Astrocyte of the spinal cord (primary cell): ENCODE data around the gene BTBD9.
"Not testable (repeated sequence)": the region's sequence is repeated elsewhere in the genome, so short reads cannot be mapped to it uniquely, and the experiment has no call there.

Experiments used
- DNase-seq: peaks from one replicate; pipeline ENCODE4 v3.0.0; 2011; ENCODE audit warnings: low read depth, low spot score
- H3K4me3 ChIP-seq: 2 replicates; pipeline ENCODE4 v1.5.1; 2011; ENCODE audit warnings: low read depth, mild to moderate bottlenecking, low read length, moderate library complexity
- in situ Hi-C: cut with HindIII; loops from 2 replicates; pipeline ENCODE4 v1.10.0; 2017; ENCODE audit warnings: low sequenced_read_pairs
- TF ChIP-seq, protein P1 (sequence below): IDR thresholded peaks from 2 replicates; pipeline ENCODE4 v1.5.1; 2012; ENCODE audit warnings: low read depth, mild to moderate bottlenecking, low read length, inconsistent platforms

The BTBD9 gene

DNA sequence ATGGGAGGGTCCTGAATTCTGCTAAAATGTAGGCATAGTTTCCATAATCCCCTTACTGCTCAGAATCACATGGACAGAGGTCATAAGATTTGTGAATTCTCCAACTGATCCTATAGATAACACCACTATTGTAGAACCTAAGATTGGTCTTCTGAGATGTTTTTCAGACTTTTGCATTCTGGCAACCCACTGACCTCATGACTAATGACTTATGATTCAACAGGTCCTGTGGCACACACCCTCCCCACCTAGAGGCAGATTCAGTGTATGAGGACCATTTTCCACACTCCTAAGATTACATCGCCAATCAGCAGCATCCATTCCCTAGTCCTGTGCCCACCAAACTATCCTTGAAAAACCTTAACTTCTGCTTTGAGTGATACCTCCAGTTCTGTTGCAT is 207.2 kb downstream of the BTBD9 start:
- TF ChIP-seq, protein P1, sequence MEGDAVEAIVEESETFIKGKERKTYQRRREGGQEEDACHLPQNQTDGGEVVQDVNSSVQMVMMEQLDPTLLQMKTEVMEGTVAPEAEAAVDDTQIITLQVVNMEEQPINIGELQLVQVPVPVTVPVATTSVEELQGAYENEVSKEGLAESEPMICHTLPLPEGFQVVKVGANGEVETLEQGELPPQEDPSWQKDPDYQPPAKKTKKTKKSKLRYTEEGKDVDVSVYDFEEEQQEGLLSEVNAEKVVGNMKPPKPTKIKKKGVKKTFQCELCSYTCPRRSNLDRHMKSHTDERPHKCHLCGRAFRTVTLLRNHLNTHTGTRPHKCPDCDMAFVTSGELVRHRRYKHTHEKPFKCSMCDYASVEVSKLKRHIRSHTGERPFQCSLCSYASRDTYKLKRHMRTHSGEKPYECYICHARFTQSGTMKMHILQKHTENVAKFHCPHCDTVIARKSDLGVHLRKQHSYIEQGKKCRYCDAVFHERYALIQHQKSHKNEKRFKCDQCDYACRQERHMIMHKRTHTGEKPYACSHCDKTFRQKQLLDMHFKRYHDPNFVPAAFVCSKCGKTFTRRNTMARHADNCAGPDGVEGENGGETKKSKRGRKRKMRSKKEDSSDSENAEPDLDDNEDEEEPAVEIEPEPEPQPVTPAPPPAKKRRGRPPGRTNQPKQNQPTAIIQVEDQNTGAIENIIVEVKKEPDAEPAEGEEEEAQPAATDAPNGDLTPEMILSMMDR = no peak
- DNase-seq = no peak
- H3K4me3 ChIP-seq = no peak overlapping the region
- in situ Hi-C loops = no loop called here

DNA sequence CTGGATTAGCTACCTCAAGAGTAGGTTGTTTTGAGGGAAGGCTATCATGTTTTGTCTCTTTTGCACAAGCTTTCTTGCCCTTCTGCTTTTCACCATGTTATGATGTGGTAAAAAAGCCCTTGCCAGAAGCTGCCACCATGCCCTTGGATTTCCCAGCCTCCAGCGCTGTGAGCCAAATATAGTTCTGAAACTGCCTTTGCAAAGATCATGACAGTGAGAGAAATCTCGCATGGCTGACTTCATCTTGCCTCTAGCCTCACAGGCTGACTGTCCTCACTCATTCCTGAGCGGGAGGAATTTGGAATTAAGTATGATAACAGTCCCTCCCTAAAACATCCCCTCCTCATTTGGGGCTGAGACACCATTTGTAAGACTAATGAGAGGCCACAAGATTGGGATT is 207.7 kb downstream of the BTBD9 start:
- TF ChIP-seq, protein P1 = no peak
- no peak overlapping the region for H3K4me3 ChIP-seq
- no peak for DNase-seq
- in situ Hi-C loops = no loop called here

DNA sequence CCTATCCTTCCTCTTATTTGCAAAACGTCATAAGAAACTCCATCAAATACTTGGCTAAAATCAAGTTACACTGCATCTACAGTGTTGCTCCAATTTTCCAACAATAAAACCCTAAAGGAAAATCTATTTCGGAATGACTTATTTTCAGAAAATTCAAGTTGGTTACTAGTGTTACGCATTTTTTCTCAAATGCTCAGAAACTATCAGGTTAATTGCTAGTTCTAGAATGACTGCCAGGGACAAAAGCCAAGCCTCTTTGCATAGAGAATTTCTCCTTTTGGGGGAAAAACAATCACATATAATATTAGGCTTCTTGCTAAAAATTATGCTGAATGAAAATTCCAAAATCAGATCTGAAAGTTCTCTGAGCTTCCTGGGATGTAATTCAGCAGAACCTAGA is 210.2 kb downstream of the BTBD9 start:
- TF ChIP-seq, protein P1 = no peak
- no peak overlapping the region for H3K4me3 ChIP-seq
- no peak for DNase-seq
- in situ Hi-C loops = no loop called here

DNA sequence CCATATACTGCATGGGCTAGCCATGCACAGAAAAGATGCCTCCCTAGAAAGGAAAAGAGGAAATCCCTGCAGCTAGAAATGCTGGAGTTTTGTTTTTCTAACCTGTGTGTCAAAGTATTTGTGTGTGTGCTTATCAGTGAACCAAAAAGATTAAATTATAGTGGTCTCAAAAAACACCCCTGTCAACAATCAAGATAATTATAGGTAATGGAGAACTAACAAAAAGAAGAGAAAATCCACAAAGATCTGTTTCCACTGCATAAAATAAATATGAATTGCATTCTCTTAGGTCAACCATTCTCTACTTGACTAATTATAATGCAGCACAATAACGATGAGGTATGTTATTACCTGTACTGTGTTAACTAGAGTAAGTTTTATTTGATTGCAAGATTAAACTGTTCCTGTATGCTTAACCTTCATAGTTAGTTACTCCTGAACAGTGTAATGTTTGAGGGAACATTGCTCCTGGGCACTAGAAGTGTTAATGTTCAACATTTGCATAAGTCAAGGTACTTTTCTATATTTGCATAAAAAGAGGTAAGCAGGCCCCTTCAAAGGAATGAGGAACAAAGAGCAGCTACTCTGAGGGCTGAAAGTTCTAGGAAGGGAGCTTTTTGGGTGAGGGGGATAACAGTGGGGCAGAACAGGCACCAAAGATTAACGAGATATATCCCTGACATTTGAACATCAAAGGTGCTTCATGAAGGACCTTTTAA is 212.1 kb downstream of the BTBD9 start:
- TF ChIP-seq, protein P1 = no peak
- in situ Hi-C loops = no loop called here
- no peak for DNase-seq
- no peak overlapping the region for H3K4me3 ChIP-seq

DNA sequence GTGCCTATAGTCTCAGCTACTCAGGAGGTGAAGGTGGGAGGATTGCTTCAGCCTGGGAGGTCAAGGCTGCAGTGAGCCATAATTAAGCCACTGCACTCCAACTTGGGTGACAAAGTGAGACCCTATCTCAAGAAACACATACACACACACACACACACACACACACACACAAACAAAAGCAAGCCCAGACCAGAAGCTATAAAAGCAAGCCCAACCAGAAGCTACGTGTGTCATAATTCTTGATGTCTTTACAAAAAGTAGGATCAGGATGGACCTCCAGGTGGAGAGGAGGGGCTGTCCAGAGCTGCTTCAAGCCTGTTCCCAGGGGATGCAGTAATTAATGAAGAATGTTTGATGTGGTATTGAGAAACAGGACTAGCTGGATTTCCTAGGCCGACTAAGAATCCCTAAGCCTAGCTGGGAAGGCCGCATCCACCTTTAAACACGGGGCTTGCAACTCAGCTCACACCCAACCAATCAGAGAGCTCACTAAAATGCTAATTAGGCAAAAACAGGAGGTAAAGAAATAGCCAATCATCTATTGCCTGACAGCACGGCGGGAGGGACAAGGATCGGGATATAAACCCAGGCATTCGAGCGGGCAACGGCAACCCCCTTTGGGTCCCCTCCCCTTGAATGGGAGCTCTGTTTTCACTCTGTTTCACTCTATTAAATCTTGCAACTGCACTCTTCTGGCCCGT is 213.8 kb downstream of the BTBD9 start:
- in situ Hi-C loops, H3K4me3 ChIP-seq, DNase-seq: not testable (repeated sequence)

DNA sequence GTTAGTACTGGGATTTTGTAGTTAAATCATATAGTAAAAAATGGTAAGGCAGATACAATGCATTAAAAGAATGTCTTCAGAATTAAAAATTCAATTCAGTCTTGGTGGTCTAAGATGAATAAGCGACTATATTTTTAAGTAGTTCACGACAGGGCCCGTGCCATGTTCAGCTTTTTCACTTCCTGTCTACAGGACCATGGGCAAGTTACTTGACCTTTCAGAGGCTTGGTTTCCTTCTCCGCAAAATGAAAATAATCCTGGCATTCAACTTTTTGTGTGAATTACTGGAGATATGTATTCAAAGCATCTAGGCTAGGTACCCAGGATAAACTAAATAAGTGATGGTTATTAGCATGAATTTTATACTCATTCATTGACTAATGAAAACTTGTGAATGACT is 216.0 kb downstream of the BTBD9 start:
- no peak for DNase-seq
- in situ Hi-C loops = no loop called here
- no peak overlapping the region for H3K4me3 ChIP-seq
- TF ChIP-seq, protein P1 = no peak

DNA sequence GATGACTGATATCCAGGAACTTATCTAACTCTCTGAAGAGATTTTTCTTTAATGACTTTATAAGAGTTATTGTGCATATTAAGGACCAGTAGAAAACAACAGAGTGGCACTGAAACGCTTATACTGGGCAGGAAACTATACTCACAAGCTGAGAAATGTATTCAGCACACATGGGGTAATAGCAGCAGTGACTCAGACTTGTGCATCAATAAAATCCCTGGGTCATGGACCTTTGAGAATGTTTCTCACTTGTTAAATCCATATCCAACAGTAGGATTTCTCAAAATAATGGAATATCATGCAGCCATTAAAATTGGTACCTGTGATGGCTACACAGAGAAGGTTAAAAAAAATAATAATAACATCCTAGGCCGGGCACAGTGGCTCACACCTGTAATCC is 219.5 kb downstream of the BTBD9 start:
- no peak for DNase-seq
- in situ Hi-C loops = no loop called here
- TF ChIP-seq, protein P1 = no peak
- H3K4me3 ChIP-seq = no peak overlapping the region
